ENCODE data around the gene TBC1D14.

The TBC1D14 gene

GRCh38 chr4:6988016-6988715 is 78.5 kb downstream of the TBC1D14 start:
- ChIA-PET POLR2A (no interaction called here), CTCF (interaction anchor here (0.7 to 3.1 kb wide), 8 partner anchors 14 to 93 kb away, joined by 3 to 34 read pairs (median 3); partner anchors contain the start of gene TADA2B)
- TF ChIP-seq CTCF (IDR thresholded peaks at IDR 0.05; ENCODE audit: control extremely low read depth, extremely low read depth, low read depth, missing control alignments), result no peak
- no peak for DNase-seq (ENCODE audit: extremely low spot score)

- ChIA-PET CTCF (interaction anchor here (1.9 kb wide), 1 partner anchor 15 kb away, joined by 7 read pairs; no protein-coding TSS in a partner anchor), POLR2A (no interaction called here)
Observed at GRCh38 chr4:6989331-6989923, 79.8 kb downstream of the TBC1D14 start.

GRCh38 chr4:6990661-6991060 is 81.0 kb downstream of the TBC1D14 start:
- POLR2A ChIA-PET, result no interaction called here
- no peak for TF ChIP-seq CTCF (IDR thresholded peaks at IDR 0.05; ENCODE audit: control extremely low read depth, extremely low read depth, low read depth, missing control alignments)
- no peak for DNase-seq (ENCODE audit: extremely low spot score)
- CTCF ChIA-PET, result interaction anchor here (0.8 to 1.9 kb wide), 4 partner anchors 9 to 78 kb away, joined by 3 to 7 read pairs (median 3); partner anchors contain the start of gene GRPEL1

More at GRCh38 chr4:6989331-6989923, 79.8 kb downstream of the TBC1D14 start:
- DNase-seq (ENCODE audit: extremely low spot score), result no peak
- no peak for TF ChIP-seq CTCF (IDR thresholded peaks at IDR 0.05; ENCODE audit: control extremely low read depth, extremely low read depth, low read depth, missing control alignments)

GRCh38 chr4:6991249-6991648 is 81.6 kb downstream of the TBC1D14 start:
- CTCF ChIA-PET, result interaction anchor here (0.8 to 1.9 kb wide), 6 partner anchors 9 to 52 kb away, joined by 3 to 8 read pairs (median 6); partner anchors contain the start of gene TADA2B

GRCh38 chr4:6991771-6992557 is 82.3 kb downstream of the TBC1D14 start:
- no peak for DNase-seq (ENCODE audit: extremely low spot score)
- ChIA-PET POLR2A (interaction anchor here (1.1 kb wide), 1 partner anchor 14 kb away, joined by 3 read pairs; no protein-coding TSS in a partner anchor), CTCF (interaction anchor here (0.7 to 1.6 kb wide), 6 partner anchors 9 to 207 kb away, joined by 3 to 8 read pairs (median 4); partner anchors contain the start of gene TADA2B)
- TF ChIP-seq CTCF (IDR thresholded peaks at IDR 0.05; ENCODE audit: control extremely low read depth, extremely low read depth, low read depth, missing control alignments), result no peak

More at GRCh38 chr4:6991249-6991648, 81.6 kb downstream of the TBC1D14 start:
- no peak for TF ChIP-seq CTCF (IDR thresholded peaks at IDR 0.05; ENCODE audit: control extremely low read depth, extremely low read depth, low read depth, missing control alignments)
- DNase-seq (ENCODE audit: extremely low spot score), result no peak
- POLR2A ChIA-PET, result interaction anchor here (1.1 kb wide), 1 partner anchor 14 kb away, joined by 3 read pairs; no protein-coding TSS in a partner anchor

Measured in GM10248 (cell line).